SH-SY5Y (cell line): ENCODE data around the gene SLC50A1.

Experiments
- GATA2 ChIP-seq: IDR thresholded peaks from 2 replicates; pipeline ENCODE4 v1.6.1; 2011; ENCODE audit warnings: mild to moderate bottlenecking, low read depth, low read length
- GATA3 ChIP-seq: IDR thresholded peaks from 2 replicates; pipeline ENCODE4 v1.6.1; 2011; ENCODE audit warnings: low read depth, mild to moderate bottlenecking, low read length, moderate library complexity

- TF ChIP-seq GATA3 (no peak), GATA2 (no peak)
These were observed 28.8 kb upstream of the SLC50A1 start for GRCh38 chr1:155106862-155107261.
